ENCODE measurements around the gene RIMBP2. TPM values are rescaled to one million over a fixed set of nuclear protein-coding genes. Genes with fewer than 3 reads are reported as not detected.
A peak's percentile ranks its signal among the peaks of the same experiment; 100 is the strongest.

Gene RIMBP2
- polyA plus RNA-seq, 1 of the 3 experiments (the other 2 are of a cell fraction), result 0.90 TPM

DNA sequence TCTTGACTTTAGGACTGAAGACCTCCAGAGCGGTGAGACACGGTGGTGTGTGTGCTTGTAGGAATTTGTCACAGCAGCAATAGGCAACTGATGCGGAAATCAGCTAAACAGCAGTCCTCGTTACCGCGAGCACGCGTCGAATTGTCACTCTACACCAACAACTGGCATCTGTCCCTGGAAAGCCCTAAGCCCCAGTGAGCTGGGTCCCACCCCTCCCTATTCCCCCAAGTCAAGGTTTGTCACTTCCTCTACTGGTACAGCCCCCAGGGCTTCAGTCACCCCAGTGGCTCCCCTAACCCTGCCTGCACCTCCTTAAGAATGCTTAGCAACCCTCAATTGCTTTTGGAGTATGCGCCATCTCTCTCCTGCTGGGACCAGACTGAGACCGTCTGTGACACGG lies 204.8 kb downstream of the RIMBP2 start:
- Histone ChIP-seq H3K27me3 (ENCODE audit: insufficient read depth) (no peaks in the 10 kb centered on the region), H3K79me2 (ENCODE audit: insufficient read depth) (no peaks in the 10 kb centered on the region), H3F3A (replicated peaks; ENCODE audit: insufficient read depth) (no peaks in the 10 kb centered on the region), H3K27ac (ENCODE audit: low read depth in 2 of 2, low read length in 1 of 2) (peak overlapping the region in 1 of 2 experiments; percentile 28; a peak in 1 of 4 replicates), H3K36me3 (replicated peaks in 1 of 2; ENCODE audit: control insufficient read depth in 1 of 2, insufficient read depth in 2 of 2, low read length in 1 of 2) (no peaks in the 10 kb centered on the region), H4K20me1 (ENCODE audit: insufficient read depth) (no peaks in the 10 kb centered on the region), H3K9ac (no peak overlapping the region), H3K4me3 (ENCODE audit: low read depth in 2 of 2, low read length in 1 of 2) (no peak overlapping the region), H3K4me1 (ENCODE audit: control insufficient read depth in 1 of 2, insufficient read depth in 2 of 2, low read depth in 1 of 2, low read length in 1 of 2) (peaks cover 0 to 32% of the 10 kb centered on the region in 2 experiments; a peak in 1 of 4 replicates), H2AFZ (ENCODE audit: low read depth) (no peak overlapping the region), H3K9me3 (no peaks in the 10 kb centered on the region), H3K9me2 (no peaks in the 10 kb centered on the region), H3K4me2 (no peak overlapping the region)
- ChIA-PET CTCF (interaction anchor here (0.6 kb wide), 1 partner anchor 241 kb away, joined by 3 read pairs; no protein-coding TSS in a partner anchor), POLR2A (no interaction called here)
- TF ChIP-seq GATA2 (CRISPR knock-in tag; IDR thresholded peaks at IDR 0.05) (no peak), ELF1 (IDR thresholded peaks at IDR 0.05) (no peak)
- TF ChIP-seq, protein P1, sequence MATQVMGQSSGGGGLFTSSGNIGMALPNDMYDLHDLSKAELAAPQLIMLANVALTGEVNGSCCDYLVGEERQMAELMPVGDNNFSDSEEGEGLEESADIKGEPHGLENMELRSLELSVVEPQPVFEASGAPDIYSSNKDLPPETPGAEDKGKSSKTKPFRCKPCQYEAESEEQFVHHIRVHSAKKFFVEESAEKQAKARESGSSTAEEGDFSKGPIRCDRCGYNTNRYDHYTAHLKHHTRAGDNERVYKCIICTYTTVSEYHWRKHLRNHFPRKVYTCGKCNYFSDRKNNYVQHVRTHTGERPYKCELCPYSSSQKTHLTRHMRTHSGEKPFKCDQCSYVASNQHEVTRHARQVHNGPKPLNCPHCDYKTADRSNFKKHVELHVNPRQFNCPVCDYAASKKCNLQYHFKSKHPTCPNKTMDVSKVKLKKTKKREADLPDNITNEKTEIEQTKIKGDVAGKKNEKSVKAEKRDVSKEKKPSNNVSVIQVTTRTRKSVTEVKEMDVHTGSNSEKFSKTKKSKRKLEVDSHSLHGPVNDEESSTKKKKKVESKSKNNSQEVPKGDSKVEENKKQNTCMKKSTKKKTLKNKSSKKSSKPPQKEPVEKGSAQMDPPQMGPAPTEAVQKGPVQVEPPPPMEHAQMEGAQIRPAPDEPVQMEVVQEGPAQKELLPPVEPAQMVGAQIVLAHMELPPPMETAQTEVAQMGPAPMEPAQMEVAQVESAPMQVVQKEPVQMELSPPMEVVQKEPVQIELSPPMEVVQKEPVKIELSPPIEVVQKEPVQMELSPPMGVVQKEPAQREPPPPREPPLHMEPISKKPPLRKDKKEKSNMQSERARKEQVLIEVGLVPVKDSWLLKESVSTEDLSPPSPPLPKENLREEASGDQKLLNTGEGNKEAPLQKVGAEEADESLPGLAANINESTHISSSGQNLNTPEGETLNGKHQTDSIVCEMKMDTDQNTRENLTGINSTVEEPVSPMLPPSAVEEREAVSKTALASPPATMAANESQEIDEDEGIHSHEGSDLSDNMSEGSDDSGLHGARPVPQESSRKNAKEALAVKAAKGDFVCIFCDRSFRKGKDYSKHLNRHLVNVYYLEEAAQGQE (IDR thresholded peaks at IDR 0.05; ENCODE audit: low read depth, low read length), result no peak
- TF ChIP-seq, protein P2, sequence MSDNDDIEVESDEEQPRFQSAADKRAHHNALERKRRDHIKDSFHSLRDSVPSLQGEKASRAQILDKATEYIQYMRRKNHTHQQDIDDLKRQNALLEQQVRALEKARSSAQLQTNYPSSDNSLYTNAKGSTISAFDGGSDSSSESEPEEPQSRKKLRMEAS (IDR thresholded peaks at IDR 0.05; ENCODE audit: low read depth), result no peak
- no peak for DNase-seq
- WGBS (ENCODE audit: low lambda C conversion rate), result 59% methylated on average over 12 of the region's 12 CpGs

DNA sequence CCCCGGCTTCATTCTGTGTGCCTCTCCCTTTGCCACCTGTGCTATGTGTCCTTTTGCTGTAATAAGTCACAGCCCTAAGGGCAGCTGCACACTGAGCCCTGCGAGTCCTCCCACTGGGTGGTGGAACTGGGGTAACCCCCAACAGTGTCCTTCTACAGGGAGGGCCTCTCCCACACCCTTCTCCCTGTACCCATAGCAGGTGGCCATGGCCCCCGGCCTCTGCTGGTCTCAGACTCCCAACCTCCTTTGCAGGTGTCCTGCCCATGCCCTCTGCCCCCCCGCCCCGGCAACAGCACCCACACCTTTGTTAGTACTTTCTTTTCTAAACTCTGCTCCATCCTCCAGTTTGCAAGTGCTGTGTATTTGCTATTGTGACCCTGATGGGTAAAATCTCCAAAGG lies 206.6 kb downstream of the RIMBP2 start:
- no peaks in the 10 kb centered on the region for H3K9me2 ChIP-seq
- H4K20me1 ChIP-seq (ENCODE audit: insufficient read depth), result no peaks in the 10 kb centered on the region
- ChIA-PET POLR2A (no interaction called here), CTCF (interaction anchor here (1.2 kb wide), 1 partner anchor 239 kb away, joined by 3 read pairs; no protein-coding TSS in a partner anchor)
- no peak overlapping the region for H2AFZ ChIP-seq (ENCODE audit: low read depth)
- H3K36me3 ChIP-seq (replicated peaks in 1 of 2; ENCODE audit: control insufficient read depth in 1 of 2, insufficient read depth in 2 of 2, low read length in 1 of 2), result no peaks in the 10 kb centered on the region
- H3K9ac ChIP-seq, result no peak overlapping the region
- H3K27me3 ChIP-seq (ENCODE audit: insufficient read depth), result no peaks in the 10 kb centered on the region
- H3K9me3 ChIP-seq, result no peaks in the 10 kb centered on the region
- TF ChIP-seq SIN3A (IDR thresholded peaks at IDR 0.05; ENCODE audit: borderline replicate concordance, low read depth, low read length) (no peak), JUND (IDR thresholded peaks at IDR 0.05) (no peak), POLR2AphosphoS5 (IDR thresholded peaks at IDR 0.05; ENCODE audit: low read depth, low read length) (no peak), NFIC (IDR thresholded peaks at IDR 0.05; ENCODE audit: borderline replicate concordance) (no peak), RAD21 (IDR thresholded peaks at IDR 0.05; ENCODE audit: low read length) (no peak), SMC3 (IDR thresholded peaks at IDR 0.05; ENCODE audit: low read depth, low read length) (no peak), NRF1 (IDR thresholded peaks at IDR 0.05; ENCODE audit: low read depth, low read length) (no peak), EP300 (IDR thresholded peaks at IDR 0.05; ENCODE audit: borderline replicate concordance in 1 of 2, low read depth in 1 of 2, low read length in 1 of 2) (no peak), EZH2phosphoT487 (IDR thresholded peaks at IDR 0.05; ENCODE audit: borderline replicate concordance, low read depth) (no peak), FOXM1 (IDR thresholded peaks at IDR 0.05; ENCODE audit: low read depth) (no peak), YY1 (IDR thresholded peaks at IDR 0.05; ENCODE audit: low read depth) (no peak)
- TF ChIP-seq, protein P3, sequence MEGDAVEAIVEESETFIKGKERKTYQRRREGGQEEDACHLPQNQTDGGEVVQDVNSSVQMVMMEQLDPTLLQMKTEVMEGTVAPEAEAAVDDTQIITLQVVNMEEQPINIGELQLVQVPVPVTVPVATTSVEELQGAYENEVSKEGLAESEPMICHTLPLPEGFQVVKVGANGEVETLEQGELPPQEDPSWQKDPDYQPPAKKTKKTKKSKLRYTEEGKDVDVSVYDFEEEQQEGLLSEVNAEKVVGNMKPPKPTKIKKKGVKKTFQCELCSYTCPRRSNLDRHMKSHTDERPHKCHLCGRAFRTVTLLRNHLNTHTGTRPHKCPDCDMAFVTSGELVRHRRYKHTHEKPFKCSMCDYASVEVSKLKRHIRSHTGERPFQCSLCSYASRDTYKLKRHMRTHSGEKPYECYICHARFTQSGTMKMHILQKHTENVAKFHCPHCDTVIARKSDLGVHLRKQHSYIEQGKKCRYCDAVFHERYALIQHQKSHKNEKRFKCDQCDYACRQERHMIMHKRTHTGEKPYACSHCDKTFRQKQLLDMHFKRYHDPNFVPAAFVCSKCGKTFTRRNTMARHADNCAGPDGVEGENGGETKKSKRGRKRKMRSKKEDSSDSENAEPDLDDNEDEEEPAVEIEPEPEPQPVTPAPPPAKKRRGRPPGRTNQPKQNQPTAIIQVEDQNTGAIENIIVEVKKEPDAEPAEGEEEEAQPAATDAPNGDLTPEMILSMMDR (IDR thresholded peaks at IDR 0.05), result no peak
- TF ChIP-seq, protein P4, sequence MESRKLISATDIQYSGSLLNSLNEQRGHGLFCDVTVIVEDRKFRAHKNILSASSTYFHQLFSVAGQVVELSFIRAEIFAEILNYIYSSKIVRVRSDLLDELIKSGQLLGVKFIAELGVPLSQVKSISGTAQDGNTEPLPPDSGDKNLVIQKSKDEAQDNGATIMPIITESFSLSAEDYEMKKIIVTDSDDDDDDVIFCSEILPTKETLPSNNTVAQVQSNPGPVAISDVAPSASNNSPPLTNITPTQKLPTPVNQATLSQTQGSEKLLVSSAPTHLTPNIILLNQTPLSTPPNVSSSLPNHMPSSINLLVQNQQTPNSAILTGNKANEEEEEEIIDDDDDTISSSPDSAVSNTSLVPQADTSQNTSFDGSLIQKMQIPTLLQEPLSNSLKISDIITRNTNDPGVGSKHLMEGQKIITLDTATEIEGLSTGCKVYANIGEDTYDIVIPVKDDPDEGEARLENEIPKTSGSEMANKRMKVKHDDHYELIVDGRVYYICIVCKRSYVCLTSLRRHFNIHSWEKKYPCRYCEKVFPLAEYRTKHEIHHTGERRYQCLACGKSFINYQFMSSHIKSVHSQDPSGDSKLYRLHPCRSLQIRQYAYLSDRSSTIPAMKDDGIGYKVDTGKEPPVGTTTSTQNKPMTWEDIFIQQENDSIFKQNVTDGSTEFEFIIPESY (IDR thresholded peaks at IDR 0.05; ENCODE audit: borderline replicate concordance, low read depth), result no peak
- H3K27ac ChIP-seq (ENCODE audit: low read depth in 2 of 2, low read length in 1 of 2), result peak overlapping the region in 1 of 2 experiments; percentile 19; a peak in 1 of 4 replicates
- H3F3A ChIP-seq (replicated peaks; ENCODE audit: insufficient read depth), result no peaks in the 10 kb centered on the region
- WGBS (ENCODE audit: low lambda C conversion rate), result 43% methylated on average over 5 of the region's 5 CpGs
- no peak overlapping the region for H3K4me2 ChIP-seq
- no peak for DNase-seq
- peaks cover 0 to 38% of the 10 kb centered on the region in 2 experiments; a peak in 1 of 4 replicates for H3K4me1 ChIP-seq (ENCODE audit: control insufficient read depth in 1 of 2, insufficient read depth in 2 of 2, low read depth in 1 of 2, low read length in 1 of 2)
- no peaks in the 10 kb centered on the region for H3K79me2 ChIP-seq (ENCODE audit: insufficient read depth)
- H3K4me3 ChIP-seq (ENCODE audit: low read depth in 2 of 2, low read length in 1 of 2), result no peak overlapping the region

All from SK-N-SH (cell line).